SK-N-SH (cell line): Measurements from ENCODE around the gene ENDOG.

Source experiments
- CTCF ChIP-seq: fragments of 200-600 bp; sonication (generic); IDR thresholded peaks from 2 replicates; pipeline ENCODE4 v1.6.1; 2017; ENCODE audit warnings: antibody characterized with exemption, mild to moderate bottlenecking, moderate library complexity
- EZH2phosphoT487 ChIP-seq: fragments of 200-600 bp; sonication (generic); IDR thresholded peaks from 2 replicates; pipeline ENCODE4 v1.6.1; 2017; ENCODE audit warnings: low read depth, mixed run types, mild to moderate bottlenecking, antibody characterized with exemption, moderate library complexity, borderline replicate concordance
- FOXJ3 ChIP-seq: sonication (generic); formaldehyde crosslinking; IDR thresholded peaks from 2 replicates; pipeline ENCODE4 v1.5.1; 2020; ENCODE audit warnings: mild to moderate bottlenecking, missing genetic modification reagents
- NFIC ChIP-seq: IDR thresholded peaks from 2 replicates; pipeline ENCODE4 v1.4.0; 2012; ENCODE audit warnings: borderline replicate concordance
- POLR2AphosphoS5 ChIP-seq: IDR thresholded peaks from 2 replicates; pipeline ENCODE4 v1.6.1; 2012; ENCODE audit warnings: low read depth, low read length
- TEAD4 ChIP-seq: IDR thresholded peaks from 2 replicates; pipeline ENCODE4 v1.4.0; 2012; ENCODE audit warnings: mild to moderate bottlenecking, borderline replicate concordance; ENCODE audit not compliant: insufficient read depth
- TF ChIP-seq, protein P1 (sequence below): IDR thresholded peaks from 2 replicates; pipeline ENCODE4; 2012

- TF ChIP-seq NFIC (no peak), TEAD4 (no peak), CTCF (peak; percentile 81), EZH2phosphoT487 (no peak), FOXJ3 (CRISPR knock-in tag) (no peak), POLR2AphosphoS5 (peak; percentile 97)
- TF ChIP-seq, protein P1, sequence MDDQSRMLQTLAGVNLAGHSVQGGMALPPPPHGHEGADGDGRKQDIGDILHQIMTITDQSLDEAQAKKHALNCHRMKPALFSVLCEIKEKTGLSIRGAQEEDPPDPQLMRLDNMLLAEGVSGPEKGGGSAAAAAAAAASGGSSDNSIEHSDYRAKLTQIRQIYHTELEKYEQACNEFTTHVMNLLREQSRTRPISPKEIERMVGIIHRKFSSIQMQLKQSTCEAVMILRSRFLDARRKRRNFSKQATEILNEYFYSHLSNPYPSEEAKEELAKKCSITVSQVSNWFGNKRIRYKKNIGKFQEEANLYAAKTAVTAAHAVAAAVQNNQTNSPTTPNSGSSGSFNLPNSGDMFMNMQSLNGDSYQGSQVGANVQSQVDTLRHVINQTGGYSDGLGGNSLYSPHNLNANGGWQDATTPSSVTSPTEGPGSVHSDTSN, result 0 out of 2 replicates have a peak, but pooled peaks have one; percentile 7
Measured at GRCh38 chr9:128818099-128818838, at the start of gene ENDOG.
